Measurements from ENCODE around the gene MPL. TPM values are rescaled to one million over a fixed set of nuclear protein-coding genes. Genes with fewer than 3 reads are reported as not detected.
"Not testable (repeated sequence)": the region's sequence is repeated elsewhere in the genome, so short reads cannot be mapped to it uniquely, and the experiment has no call there.

Gene MPL
- total RNA-seq, 1 donor from 2014 or later, result 0.40 TPM

DNA sequence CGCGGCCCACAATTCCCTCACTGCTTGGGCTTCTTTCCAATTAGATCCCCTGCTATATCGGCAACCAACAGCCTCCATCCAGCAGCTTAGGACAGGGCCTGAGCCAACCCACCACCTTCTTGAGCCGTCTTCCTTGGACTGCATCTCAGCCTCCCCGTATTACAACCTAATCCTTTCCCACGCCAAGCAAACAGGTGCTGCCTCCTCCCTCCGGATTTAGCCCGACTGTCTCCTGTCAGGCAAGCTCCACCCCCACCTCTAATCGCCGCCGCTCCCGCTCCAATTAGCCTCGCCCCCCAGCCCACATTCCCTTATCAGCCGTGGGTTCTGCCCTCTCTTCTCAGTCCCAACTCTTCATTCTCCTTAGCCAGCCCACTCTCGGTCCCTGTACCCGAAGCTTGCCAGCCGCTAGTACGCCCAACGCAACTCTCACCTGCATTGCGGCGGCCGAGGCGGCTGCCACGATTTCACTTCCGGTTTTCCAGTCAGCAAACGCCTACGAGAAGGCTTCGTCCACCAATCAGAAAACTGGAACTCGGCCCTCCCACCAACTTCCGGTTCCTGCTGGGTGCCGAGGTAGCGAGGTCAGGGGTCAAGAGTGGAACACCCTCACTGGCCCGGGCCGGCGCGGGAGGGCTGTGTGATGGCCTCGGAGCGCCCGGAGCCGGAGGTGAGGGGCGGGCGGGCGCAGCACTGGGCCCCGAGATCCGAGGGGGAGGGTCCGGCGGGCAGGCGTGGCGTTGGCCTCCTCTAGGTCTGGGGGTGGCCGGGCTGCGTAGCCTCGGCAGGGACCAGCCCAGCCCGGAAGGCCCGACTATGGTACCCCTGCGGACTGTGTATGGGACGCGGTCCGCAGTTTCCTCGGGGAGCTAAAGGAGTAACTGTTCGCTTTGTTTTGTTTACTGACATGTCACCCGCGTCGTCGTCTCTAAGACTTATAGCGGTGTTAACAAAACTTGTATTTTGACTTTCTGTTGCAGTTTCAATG lies 52.0 kb downstream of the MPL start, which contains the start of the genes MED8 and SZT2:
MED8 (minus strand) TSS at position 475 of the 988 bp plus-strand sequence; CDS start at position 439, 36 bp downstream.
SZT2 (plus strand) TSS at position 574 of the 988 bp plus-strand sequence; CDS start at position 644, 70 bp downstream.
- DNase-seq (ENCODE audit: low spot score) (peak; percentile 98), ATAC-seq (peak; percentile 99)
- intact Hi-C loops (cut with DNase I), result loop anchor here (10.0 kb wide), 1 partner anchor 155 kb away; no protein-coding TSS in a partner anchor

DNA sequence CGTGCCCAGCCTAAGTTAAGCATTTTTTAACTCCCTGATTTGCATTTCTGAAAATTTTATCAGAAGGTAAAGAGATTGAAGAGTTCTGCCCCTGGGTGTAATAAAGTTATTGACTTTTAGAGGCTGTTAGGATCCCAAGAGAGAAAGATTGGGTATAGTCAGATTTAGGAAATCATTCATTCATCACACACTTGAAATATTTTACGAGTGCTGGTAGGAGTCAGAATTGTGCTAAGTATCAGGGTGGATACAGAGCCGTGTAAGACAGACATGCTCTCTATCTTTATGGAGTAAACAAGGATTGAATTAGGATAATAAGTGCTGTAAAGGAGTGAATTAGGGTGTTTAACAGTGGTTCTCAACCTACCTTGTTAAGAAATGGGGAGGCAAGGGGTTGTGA lies 55.1 kb downstream of the MPL start:
- intact Hi-C loops (cut with DNase I), result no loop called here
- DNase-seq (ENCODE audit: low spot score) (no peak), ATAC-seq (no peak)

DNA sequence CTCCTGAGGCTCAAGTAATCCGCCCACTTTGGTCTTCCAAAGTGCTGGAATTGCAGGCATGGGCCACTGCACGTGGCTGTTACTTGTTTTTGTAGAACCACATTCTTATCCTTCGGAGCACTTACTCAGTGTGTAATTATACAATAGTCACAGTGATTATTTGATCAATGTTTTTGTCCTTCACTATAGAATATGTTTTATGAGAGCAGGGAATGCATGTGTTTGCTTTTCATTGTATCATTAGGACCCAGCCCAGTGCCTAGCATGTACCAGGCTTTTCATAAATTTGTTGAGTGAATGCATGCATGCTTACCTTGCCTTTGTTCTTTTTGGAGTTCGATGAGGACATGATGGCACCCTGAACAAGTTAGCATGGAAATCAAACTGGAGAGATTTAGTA lies 57.9 kb downstream of the MPL start:
- DNase-seq (ENCODE audit: low spot score) (no peak), ATAC-seq (no peak)
- intact Hi-C loops (cut with DNase I), result no loop called here

DNA sequence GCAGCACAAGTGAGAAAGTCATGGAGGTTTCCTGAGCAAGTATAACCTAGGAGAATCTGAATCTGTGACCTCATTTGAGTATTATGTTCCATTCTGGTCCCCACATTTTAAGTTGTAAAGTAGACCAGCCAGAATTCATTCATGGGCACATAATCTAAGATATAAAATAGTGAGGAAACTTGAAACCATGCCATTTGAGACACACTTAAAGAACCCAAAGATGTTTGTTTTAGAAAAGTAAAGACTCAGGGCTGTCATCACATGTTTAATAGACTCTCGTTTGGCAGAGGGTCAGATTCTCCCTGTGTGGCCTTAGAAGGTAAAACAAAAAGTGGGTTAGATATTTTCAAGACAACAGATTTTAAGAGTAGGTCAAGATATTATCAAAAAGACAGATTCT lies 58.4 kb downstream of the MPL start:
- intact Hi-C loops (cut with DNase I), result no loop called here
- no peak for DNase-seq (ENCODE audit: low spot score)
- ATAC-seq, result no peak

DNA sequence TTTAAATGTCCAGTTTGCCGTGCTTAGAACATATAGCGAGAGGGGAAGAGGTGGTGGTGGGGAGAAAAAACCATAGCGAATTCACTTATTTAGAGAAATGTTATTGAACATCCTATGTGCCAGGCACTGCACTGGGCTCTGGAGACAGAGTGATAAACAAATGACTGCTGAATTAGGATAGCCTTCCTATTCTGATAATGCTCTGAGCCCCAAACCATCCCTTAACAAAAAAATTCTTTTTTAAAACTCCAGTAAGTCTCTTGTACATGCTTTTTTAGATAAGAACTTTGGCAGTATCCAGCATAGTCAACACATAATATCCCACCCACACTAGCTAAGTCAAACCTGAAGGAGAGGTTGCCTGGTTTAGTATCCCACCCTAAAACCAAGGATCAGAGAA lies 60.6 kb downstream of the MPL start:
- ATAC-seq, result no peak
- intact Hi-C loops (cut with DNase I), result no loop called here
- no peak for DNase-seq (ENCODE audit: low spot score)

DNA sequence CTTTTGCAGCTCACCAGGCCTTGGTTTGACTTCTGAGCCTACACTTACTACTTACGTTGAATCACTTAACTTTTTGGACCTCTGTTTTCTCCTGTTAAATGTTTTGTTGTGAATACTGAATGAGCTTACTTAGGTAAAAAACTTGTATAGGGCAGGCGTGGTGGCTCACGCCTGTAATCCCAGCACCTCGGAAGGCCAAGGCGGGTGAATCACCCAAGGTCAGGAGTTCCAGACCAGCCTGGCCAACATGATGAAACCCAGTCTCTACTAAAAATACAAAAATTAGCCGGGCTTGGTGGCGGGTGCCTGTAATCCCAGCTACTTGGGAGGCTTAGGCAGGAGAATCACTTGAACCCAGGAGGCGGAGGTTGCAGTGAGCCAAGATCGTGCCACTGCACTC lies 62.8 kb downstream of the MPL start:
- ATAC-seq; intact Hi-C loops (cut with DNase I): not testable (repeated sequence)

DNA sequence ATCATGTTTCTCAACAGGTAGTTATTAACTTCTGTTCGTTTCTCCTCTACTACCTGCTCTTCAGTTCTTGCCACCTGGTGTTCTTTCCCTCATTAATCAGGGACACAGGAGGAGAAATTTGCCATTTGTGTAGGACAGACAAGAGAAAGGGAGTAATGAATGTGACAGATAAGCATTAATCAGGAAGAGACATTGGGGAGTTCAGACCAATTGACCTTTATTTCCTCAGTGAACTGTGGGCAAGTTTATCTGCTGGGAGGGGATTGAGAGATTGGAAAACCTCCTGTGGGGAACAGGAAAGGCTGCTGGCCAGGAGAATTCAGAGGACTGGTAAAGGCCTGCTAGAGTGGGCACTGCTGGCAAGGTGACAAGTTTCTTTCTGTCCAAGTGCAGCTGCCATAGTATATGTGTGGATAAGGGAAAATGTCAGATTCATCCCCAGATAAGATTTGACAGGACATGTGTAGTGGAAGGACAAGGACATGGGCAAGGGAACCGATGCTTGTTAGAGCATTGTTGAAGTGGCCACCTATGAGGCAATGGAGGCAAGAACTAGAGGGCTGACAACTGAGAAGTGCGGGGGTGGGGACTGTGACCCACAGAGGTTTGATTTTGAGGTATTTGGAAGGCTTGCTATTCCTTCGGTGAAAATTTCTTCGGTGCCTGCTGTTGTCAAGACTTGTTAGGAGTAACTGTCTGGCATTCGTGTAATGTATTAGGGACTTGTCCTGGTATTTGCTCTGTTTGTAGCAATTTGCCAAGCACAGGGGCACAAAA lies 64.7 kb downstream of the MPL start:
- DNase-seq (ENCODE audit: low spot score) (no peak), ATAC-seq (no peak)
- intact Hi-C loops (cut with DNase I), result no loop called here

More for the DNA sequence above, 62.8 kb downstream of the MPL start:
- DNase-seq (ENCODE audit: low spot score), result not testable (repeated sequence)

Small RNA genes within 50 kb of the gene (microRNA-seq; reads per million reads assigned to microRNA genes)
- 1.4 reads per million for gene MIR6734

Other genes with a start within 250 kb of the MPL start
- gene EBNA1BP2, start 165.5 kb upstream of the MPL start, total RNA-seq, result 32.7 TPM
- gene CFAP57, start 165.5 kb upstream of the MPL start, total RNA-seq, result 0.31 TPM
- 3.2 TPM for gene TMEM125, start 67.8 kb upstream of the MPL start, total RNA-seq
- not detected for gene C1orf210, start 52.2 kb upstream of the MPL start, total RNA-seq
- 58.0 TPM for gene TIE1, start 36.8 kb upstream of the MPL start, total RNA-seq
- gene CDC20, start 21.2 kb downstream of the MPL start, total RNA-seq, result 1.9 TPM
- 72.4 TPM for gene ELOVL1, start 30.2 kb downstream of the MPL start, total RNA-seq
- gene MED8, start 52.0 kb downstream of the MPL start, total RNA-seq, result 30.8 TPM
- gene SZT2, start 52.1 kb downstream of the MPL start, total RNA-seq, result 86.6 TPM
- 63.6 TPM for gene HYI, start 116.1 kb downstream of the MPL start, total RNA-seq
- 180 TPM for gene PTPRF, start 193.1 kb downstream of the MPL start, total RNA-seq

Data from sciatic nerve (tissue), 2 donors.